NCI-H146 treated with DMSO at 0.1 percent for 48 hours (cell line): ENCODE results near the gene HIRIP3.
A peak's percentile ranks its signal among the peaks of the same experiment; 100 is the strongest.
"Not testable (repeated sequence)": the region's sequence is repeated elsewhere in the genome, so short reads cannot be mapped to it uniquely, and the experiment has no call there.

Source experiments
- DNase-seq: peaks from one replicate; lab custom pipeline; 2025; ENCODE audit not compliant: unreplicated experiment; lab: John Stamatoyannopoulos, UW

The HIRIP3 gene, protein sequence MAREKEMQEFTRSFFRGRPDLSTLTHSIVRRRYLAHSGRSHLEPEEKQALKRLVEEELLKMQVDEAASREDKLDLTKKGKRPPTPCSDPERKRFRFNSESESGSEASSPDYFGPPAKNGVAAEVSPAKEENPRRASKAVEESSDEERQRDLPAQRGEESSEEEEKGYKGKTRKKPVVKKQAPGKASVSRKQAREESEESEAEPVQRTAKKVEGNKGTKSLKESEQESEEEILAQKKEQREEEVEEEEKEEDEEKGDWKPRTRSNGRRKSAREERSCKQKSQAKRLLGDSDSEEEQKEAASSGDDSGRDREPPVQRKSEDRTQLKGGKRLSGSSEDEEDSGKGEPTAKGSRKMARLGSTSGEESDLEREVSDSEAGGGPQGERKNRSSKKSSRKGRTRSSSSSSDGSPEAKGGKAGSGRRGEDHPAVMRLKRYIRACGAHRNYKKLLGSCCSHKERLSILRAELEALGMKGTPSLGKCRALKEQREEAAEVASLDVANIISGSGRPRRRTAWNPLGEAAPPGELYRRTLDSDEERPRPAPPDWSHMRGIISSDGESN

DNA sequence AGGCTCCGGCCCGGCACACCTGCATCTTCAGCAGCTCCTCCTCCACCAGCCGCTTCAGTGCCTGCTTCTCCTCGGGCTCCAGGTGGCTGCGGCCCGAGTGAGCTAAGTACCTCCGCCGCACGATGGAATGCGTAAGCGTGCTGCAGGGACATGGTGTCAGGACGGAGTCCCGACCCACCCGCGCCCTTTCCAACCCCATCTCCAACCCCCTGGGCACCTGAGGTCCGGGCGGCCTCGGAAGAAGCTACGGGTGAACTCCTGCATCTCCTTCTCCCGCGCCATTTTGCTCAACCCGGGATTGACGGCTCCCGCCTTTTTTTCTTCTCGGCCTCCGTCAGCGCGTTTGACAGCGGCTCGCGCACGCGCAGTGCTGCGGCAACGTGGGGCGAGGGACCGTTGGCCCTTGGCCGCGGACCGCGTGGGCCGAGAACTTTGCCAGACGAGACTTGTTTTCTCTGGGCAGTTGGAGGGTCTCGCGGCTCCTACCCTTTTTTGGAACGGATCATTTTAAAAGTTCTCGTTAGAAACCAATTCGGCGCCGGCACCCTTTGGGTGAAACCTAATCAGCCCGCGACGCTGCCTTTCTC, at the start of gene HIRIP3:
HIRIP3 (minus strand) TSS at position 294 of the 587 bp plus-strand sequence; CDS start at position 282, 12 bp downstream.
- DNase-seq, result peak; percentile 86

DNA sequence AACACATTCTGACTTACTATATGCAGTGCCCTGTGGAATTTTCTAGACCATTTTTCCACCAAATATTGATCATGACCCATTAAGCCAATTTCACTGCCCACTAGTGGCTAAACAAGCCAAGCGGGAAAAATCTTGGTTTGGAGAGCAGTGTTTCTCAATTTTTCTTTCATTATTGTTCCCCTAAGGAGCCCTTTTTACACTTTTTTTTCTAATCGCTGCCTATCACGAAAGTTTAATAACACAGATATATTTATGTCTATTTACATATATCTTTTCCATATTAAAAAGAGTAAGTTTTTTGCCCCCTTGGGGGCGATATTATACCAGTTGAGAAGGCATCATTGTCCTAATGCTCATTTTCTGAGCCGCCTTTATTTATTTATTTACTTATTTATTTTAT, 46.4 kb upstream of the HIRIP3 start:
- no peak for DNase-seq

DNA sequence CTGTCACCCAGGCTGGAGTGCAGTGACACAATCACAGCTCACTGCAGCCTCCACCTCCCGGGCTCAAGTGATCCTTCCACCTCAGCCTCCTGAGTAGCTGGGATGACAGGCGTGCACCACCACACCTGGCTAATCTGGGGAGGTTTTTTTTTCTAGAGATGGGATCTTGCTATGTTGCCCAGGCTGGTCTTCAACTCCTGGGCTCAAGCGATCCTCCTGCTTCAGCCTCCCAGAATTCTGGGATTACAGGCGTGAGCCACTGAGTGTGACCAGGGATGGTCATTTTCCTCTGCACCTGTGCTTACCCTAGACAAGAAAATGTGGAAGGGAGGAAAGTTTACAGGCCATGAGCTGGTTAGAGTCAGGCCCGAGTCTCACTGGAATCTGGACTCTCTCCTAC, 45.3 kb upstream of the HIRIP3 start:
- not testable (repeated sequence) for DNase-seq

DNA sequence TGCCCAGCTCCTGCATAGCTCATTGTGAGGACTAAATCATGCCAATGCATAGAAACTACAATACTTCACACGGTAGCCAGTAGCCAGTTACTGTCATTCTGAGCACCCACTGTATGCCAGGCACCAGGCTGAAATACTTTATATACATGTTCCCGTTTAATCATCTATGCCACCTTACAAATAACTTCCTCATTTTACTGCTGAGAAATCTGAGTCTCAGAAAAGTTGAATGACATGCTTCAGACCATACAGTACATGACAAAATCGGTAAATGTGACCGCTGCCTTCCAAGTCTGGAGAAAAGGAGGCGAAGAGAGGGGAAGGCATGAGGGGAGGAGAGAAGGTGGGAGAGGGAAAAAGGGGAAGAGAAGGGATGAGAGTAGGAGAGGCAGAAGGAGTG, 44.8 kb upstream of the HIRIP3 start:
- DNase-seq, result no peak

DNA sequence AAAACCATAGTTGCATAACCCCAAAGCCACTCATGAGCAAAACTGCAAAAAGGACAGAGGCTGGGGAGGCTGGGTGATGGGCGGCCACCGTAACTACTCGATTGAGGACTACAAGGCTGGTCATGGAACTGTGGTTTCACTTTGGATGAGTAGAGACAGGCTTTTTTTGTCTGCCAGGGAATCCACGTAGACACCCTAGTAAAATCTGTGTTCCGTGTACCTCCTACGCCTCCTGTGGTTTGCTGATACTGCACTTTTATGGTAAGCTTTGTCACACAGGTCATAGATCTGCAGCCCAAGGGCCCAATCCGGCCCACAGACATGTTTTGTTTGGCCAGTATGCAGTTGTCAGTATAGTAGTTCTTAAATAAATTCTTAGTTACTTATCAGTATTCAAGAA, 37.9 kb upstream of the HIRIP3 start:
- no peak for DNase-seq

DNA sequence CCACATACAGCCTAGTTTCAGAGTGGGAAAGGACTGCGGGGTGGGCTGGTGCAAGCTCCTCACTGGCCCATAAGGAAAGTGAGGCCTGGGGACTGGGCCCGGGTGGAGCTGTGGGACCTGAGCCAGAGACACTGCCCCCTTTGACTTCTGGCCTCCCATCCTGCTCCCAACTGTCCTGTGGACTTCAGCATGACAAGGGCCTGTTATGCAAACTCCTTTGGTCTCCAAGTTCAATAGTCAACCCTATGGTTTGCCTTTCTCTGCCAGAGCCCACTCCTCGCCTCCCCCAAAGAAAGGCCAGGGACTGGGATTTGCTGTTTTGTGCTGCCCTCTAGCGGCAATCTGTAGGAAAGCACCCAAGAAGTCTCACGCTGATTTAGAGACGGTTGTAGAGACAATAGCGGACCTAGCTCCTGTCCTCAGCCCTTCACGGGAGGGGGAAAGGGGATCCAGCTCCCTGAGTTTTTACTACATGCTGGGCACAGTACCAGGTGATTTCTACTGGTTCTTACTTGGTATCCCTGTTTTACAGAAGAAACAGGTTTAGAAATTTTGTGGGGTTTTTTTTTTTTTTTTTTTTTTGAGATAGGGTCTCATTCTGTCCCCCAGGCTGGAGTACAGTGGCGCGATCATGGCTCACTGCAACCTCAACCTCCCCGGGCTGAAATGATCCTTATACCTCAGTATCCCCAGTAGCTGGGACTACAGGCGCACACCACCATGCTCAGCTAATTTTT, 36.8 kb upstream of the HIRIP3 start:
- peak; percentile 78 for DNase-seq

DNA sequence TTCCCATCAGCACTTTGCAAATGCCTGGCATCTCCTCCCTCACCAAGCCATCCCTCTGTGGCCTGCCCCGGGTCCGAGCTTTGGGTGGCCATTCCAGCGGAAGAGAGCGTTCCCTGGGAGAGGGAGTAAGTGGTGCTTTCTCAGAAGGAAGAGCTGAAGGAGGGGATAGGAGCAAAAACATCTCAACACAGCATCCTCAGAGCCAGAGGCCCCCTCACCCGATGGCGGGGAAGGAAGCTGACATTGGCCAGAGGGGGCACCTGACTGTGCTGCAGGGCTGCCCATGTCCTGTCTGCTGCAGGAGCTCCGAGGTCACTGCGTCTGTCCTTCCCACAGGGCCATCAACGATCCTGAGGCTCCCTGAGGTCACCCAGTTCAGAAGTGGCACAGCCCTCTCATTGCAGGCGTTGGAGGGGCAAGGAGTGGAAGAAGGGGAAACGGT, 36.1 kb upstream of the HIRIP3 start:
- no peak for DNase-seq

DNA sequence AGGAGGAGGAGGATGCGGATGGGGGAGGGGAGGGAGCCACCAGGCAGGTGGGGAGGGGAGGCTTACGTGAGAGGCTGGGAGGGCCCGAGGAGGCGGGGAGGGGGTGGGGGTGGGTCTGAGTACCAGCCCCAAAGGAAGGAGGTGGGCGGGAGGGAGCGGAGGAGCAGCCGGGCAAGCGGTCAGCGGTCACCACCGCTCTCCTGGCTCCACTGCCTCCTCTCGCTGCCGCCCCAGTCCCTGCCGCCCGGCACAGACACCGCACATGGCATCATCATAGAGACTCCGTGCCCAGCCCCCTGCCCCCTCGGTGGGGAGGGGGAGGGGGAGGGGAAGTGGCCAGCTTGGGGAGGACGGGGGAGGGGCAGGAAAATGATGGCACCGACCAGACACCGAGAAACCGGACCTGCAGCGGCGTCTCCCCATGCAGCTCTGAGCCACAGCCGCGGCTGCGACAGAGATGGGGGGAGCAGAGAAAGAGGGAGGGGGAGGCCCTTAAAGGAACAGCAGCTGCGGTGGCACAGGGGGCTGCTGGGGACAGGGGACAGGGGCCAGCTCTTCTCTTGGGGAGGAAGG, 35.5 kb upstream of the HIRIP3 start, which contains the start of gene TLCD3B:
TLCD3B (minus strand) TSS at position 431 of the 573 bp plus-strand sequence. CDS start 744 bp downstream, outside the sequence.
- peak; percentile 53 for DNase-seq

DNA sequence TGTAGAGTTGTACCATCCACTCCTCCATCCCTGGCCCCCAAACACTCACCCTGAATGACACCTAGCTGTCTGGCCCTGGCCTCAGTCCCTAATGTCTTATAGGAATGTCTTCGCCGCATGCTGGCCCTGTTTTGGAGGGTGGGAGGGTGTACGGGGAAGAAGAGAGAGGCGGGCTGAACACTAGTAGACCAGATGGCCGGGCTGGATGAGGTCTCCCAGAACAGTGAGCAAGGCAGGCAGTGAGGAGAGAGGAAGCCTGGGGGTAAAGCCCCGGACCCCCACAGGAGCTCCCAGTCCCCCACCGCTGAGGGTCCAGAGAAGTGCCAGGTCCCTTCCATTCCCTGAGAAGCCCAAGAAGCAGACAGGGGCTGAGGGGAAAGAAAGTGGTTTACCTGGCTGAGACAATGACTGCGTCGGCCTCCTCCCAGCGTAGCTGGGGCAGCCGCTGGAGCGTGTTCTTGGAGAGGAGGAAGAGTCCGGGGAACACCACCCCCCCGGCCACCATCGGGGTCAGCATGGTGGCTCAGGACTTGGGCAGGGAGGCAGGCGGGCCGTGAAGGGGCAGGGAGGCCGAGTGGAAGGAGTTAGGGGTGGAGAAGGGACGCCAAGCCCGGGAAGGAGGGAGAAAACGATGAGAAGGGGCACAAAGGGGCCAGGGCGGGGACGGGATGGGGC, 34.7 kb upstream of the HIRIP3 start:
- no peak for DNase-seq

DNA sequence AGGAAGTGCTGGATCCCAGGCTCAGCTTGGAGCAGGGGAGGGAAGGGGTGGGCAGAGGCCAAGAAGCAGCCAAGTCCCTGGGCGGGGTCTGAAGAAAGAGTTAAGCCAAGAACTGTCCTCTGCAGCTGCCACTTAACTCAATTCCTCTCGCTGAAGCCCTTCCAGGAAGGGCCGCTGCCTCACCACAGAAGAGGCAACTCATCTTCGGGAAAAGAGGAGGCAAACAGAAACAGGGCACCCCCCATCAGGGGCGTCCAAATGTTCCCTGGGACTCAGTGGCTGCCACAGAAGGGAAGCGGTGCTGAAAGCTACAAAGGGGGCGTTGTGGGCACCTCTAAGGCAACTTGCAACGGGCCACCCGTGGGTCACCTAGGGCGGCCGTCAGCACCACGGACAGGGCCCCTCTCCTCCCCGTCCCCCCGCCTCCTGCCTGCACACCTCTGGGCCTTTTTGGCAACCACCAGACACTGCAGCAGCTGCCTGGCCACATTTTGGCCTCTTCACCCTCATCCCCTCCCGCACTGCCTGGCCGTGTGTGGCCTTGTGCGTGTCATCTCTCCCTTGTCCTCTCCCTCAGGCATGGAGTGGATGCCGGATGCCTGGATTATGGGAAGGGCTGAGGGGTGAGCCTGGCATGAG, 33.1 kb upstream of the HIRIP3 start:
- DNase-seq, result no peak

DNA sequence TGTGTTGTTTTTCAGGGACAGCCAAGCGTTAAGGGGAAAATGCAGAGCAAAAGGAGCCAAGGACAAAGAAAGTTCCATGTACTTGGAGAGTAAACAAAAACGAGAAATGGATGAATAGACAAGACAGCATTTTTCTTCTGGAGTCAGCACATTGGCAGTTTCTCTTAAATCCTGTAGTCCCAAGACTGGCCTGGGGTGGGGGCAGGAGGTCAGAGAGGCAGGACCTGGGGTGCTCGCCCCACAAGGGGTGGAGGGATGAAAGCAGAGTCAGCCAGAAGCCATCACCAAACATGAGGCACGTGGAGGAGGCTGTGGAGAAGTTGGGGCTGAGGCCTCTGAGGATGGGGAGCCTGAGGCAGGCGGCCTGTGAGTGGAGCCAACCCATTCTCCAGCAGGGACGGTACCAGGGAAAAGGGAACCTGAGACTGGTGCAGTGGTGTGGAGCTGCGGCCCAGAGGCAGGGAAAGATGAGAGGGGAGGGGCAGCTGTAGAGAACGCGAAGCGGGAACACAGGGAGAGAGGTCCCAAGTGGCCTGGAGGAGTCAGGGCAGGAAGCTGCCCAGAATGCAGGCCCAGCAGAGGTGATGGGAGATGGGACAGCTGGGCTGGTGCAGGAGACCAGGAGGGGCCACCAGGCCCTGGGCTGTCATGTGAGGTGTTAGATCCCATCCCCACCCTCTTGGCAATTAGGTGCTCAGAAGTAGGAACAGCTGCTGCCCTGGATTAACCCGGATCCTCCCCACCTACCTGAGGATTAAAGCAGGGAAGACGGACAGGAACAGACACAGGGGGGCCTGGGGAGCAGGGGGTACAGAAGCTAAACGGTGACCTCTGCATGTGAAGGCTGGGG, 32.4 kb upstream of the HIRIP3 start:
- no peak for DNase-seq

DNA sequence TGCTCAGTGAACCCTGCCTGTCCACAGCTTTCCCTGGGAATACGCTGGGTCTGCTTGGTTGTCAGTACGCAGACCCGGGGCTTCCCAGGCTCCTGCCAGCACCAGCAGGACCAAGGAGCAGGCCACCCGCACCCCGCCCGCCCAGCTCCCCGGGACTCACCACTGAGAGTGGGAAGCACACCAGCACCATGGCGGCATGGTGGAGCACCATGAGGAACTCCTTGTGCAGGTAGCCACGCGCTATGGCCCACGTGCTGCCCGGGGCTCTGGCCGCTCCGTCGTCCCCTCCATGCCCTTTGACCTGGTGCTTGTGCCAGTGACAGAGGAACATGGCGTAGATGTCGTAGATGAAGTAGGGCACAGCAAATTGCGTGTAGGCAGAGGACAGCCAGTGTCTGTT, 31.0 kb upstream of the HIRIP3 start:
- no peak for DNase-seq

DNA sequence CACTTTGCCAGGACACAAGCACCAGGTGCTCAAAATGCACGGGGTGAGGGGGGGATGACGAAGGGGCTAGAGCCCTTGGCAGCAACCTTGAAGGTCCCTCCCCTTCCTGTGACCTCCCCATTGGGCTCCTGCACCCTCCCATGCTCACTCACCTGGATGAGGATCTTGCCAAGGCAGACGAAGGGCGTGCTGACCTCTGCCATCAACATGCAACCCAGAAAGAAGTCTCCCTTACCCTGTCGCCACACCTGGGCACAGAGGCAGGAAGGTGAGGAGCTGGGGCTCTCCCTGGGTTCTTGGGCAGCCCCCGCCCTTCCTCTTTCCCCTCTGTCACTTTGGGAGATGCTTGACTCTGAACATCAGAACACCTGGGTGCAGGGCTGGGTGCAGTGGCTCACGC, 30.2 kb upstream of the HIRIP3 start:
- DNase-seq, result no peak

DNA sequence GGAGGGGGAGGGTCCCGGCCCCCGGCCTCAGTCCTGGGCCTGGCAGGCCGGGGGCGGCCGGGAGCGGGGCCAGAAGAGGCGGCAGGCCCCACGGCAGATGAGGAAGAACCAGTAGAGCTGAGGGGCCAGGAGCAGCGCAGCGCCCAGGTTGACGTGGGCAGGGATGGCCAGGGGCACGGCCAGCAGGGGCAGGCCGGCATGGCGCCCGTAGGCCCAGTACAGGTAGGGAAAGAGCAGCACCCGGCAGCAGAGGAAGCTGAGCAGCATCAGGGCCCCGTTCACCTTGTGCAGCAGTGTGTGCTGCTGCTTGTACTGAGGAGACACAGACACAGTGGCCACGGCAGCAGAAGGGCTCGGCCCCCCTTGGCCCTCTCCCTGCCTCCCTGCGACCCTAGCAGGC, 29.7 kb upstream of the HIRIP3 start:
- DNase-seq, result no peak

DNA sequence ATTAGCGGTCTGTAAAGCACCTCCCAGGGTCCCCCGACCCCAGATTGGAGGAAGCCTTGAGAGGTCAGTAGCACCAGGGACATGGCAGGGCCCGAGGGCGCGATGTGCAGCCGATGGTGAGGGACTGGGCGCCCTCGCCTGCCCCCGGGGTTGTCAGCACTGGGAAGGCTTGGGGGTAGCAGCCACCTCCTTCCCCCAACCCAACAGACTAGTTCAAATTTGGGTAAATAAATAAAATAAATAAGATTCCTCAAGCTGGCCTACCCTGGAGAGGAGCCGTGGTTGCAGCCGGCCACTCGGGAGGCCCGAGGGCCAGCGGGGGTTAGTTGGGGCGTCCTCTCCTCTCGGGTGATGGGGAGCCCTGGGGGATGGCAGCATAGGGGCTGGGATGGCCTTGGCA, 29.0 kb upstream of the HIRIP3 start:
- no peak for DNase-seq

DNA sequence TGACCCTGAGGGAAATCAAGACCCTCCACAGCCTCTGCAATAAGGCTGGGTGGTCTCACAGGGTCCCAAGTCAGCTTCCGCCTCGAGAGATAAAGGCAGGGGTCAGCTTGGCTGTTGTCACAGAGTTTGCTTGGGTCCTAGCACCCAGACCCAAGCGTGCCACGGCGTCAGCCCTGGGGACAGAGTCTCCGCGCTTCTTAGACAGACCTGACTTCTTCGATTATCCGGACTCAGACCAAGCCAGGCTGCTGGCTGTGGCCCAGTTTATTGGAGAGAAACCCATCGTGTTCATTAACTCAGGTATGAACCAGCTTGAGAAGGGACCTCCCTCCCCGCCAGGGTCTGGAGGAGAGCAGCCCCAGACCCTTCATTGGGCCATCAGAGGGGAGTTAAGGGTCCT, 28.2 kb upstream of the HIRIP3 start:
- no peak for DNase-seq

DNA sequence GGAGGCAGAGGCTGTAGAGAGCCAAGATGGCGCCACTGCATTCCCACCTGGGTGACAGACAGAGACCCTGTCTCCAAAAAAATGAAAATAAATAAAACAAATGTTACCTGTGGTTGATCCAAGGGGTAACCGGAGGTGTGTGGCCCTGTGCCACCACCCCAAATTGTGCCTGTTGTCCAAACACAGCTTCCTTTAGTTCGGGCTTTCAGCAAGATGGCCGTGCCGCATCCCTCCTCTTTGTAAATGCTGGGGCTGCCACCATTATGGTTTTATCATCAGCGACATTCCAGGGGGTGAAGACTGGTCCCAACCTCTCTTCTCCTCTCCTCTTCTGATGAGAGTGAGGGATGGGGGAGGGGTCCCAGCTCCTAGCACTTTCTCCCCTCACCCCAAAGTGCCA, 27.5 kb upstream of the HIRIP3 start, which contains the start of gene C16orf92:
C16orf92 (plus strand) TSS at position 312 of the 400 bp plus-strand sequence. CDS start 143 bp downstream, outside the sequence.
- no peak for DNase-seq

DNA sequence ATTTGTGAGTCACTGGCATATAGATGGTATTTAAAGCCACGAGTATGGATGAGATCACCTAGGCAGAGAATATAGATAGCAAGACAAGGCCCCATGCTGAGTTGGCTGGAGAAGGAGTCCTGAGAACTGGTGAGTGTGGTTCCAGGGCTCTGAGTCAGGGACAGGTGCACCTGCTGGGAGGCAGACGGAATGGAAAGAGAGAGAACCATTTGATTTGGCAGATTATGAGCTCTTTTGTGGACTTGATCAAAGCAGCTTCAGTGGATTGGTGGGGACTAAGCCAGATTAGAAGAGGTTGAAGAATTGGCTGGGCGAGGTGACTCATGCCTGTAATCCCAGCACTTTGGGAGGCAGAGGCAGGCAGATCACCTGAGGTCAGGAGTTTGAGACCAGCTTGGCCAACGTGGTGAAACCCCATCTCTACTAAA, 23.3 kb upstream of the HIRIP3 start:
- DNase-seq, result no peak

DNA sequence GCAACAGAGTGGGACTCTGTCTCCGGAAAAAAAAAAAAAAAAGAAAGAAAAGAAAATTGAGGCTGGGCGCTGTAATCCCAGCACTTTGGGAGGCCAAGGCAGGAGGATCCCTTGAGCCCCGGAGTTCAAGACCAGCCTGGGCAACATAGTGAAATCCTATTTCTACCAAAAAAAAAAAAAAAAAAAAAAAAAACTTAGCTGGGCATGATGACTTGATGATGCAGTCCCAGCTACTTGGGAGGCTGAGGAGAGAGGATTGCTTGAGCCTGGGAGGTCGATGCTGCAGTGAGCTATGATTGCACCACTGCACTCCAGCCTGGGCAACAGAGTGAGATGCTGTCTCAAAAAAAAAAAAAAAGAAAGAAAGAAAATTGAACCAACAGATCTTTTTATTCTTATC, 22.5 kb upstream of the HIRIP3 start:
- not testable (repeated sequence) for DNase-seq
